ENCODE data around the gene TBC1D2B. TPM values are rescaled to one million over a fixed set of nuclear protein-coding genes. Genes with fewer than 3 reads are reported as not detected.

TBC1D2B gene
- polyA plus RNA-seq, 1 donor from 2014 or later, result 9.4 TPM

DNA sequence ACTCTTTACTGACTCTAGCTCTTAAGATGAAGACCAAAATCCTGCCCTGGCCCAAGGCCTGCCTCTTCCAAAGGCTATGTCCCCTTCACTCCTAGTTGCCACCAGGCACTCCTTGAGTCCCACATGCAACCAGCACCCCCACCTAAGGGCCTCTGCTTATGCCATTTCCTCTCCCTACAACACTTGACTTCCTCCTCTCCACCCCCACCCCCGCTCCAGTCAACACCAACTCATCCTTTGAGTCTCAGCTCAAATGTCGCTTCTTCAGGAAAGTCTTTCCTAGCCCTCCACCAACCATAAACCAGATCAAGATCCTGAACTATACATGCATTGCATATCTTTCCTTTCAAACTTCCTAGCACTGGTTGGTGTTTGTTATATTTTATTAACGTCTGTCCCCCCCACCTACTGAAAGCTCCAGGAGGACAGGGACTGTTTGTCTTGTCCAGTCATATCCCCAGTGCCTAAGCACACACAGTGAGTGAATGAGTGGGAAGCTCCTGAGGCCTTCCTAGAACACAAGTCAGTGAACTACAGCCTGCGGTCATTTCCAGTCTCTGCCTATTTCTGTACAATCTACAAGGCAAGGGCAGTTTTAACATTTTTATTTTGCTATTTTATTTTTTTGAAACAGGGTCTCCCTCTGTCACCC lies 7.3 kb downstream of the TBC1D2B start:
- H3K4me3 ChIP-seq (ENCODE audit: low read length), result no peak overlapping the region
- no peaks in the 10 kb centered on the region for H3K27me3 ChIP-seq (ENCODE audit: insufficient read depth, low read depth, low read length)
- no peaks in the 10 kb centered on the region for H3K79me2 ChIP-seq (replicated peaks; ENCODE audit: insufficient read depth, low read length)
- H3K9me2 ChIP-seq (ENCODE audit: insufficient read depth, low read length), result no peaks in the 10 kb centered on the region
- no peaks in the 10 kb centered on the region for H4K20me1 ChIP-seq (ENCODE audit: insufficient read depth)
- H3K4me2 ChIP-seq (ENCODE audit: low read length), result no peak overlapping the region
- TF ChIP-seq EZH2 (IDR thresholded peaks at IDR 0.05; ENCODE audit: borderline replicate concordance, insufficient read depth, low read length, poor library complexity, severe bottlenecking) (no peak), SMC3 (conservative IDR thresholded peaks at IDR 0.05; ENCODE audit: poor library complexity) (no peak), RAD21 (conservative IDR thresholded peaks at IDR 0.05) (no peak), TAF1 (IDR thresholded peaks at IDR 0.05; ENCODE audit: low read depth) (no peak), POLR2AphosphoS5 (IDR thresholded peaks at IDR 0.05) (no peak), MXI1 (conservative IDR thresholded peaks at IDR 0.05; ENCODE audit: poor library complexity, severe bottlenecking) (no peak), EP300 (conservative IDR thresholded peaks at IDR 0.05; ENCODE audit: poor library complexity, severe bottlenecking) (no peak)
- TF ChIP-seq, protein P1, sequence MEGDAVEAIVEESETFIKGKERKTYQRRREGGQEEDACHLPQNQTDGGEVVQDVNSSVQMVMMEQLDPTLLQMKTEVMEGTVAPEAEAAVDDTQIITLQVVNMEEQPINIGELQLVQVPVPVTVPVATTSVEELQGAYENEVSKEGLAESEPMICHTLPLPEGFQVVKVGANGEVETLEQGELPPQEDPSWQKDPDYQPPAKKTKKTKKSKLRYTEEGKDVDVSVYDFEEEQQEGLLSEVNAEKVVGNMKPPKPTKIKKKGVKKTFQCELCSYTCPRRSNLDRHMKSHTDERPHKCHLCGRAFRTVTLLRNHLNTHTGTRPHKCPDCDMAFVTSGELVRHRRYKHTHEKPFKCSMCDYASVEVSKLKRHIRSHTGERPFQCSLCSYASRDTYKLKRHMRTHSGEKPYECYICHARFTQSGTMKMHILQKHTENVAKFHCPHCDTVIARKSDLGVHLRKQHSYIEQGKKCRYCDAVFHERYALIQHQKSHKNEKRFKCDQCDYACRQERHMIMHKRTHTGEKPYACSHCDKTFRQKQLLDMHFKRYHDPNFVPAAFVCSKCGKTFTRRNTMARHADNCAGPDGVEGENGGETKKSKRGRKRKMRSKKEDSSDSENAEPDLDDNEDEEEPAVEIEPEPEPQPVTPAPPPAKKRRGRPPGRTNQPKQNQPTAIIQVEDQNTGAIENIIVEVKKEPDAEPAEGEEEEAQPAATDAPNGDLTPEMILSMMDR (IDR thresholded peaks at IDR 0.05; ENCODE audit: poor library complexity, severe bottlenecking), result no peak
- TF ChIP-seq, protein P2, sequence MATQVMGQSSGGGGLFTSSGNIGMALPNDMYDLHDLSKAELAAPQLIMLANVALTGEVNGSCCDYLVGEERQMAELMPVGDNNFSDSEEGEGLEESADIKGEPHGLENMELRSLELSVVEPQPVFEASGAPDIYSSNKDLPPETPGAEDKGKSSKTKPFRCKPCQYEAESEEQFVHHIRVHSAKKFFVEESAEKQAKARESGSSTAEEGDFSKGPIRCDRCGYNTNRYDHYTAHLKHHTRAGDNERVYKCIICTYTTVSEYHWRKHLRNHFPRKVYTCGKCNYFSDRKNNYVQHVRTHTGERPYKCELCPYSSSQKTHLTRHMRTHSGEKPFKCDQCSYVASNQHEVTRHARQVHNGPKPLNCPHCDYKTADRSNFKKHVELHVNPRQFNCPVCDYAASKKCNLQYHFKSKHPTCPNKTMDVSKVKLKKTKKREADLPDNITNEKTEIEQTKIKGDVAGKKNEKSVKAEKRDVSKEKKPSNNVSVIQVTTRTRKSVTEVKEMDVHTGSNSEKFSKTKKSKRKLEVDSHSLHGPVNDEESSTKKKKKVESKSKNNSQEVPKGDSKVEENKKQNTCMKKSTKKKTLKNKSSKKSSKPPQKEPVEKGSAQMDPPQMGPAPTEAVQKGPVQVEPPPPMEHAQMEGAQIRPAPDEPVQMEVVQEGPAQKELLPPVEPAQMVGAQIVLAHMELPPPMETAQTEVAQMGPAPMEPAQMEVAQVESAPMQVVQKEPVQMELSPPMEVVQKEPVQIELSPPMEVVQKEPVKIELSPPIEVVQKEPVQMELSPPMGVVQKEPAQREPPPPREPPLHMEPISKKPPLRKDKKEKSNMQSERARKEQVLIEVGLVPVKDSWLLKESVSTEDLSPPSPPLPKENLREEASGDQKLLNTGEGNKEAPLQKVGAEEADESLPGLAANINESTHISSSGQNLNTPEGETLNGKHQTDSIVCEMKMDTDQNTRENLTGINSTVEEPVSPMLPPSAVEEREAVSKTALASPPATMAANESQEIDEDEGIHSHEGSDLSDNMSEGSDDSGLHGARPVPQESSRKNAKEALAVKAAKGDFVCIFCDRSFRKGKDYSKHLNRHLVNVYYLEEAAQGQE (IDR thresholded peaks at IDR 0.05; ENCODE audit: borderline replicate concordance), result no peak
- no peak overlapping the region for H3K27ac ChIP-seq (ENCODE audit: low read length)
- H3K9me3 ChIP-seq (ENCODE audit: low read length), result no peaks in the 10 kb centered on the region
- no peak overlapping the region for H3K9ac ChIP-seq (ENCODE audit: low read length)
- no peaks in the 10 kb centered on the region for H3F3A ChIP-seq (ENCODE audit: insufficient read depth, low read length, poor library complexity, severe bottlenecking)
- H2AFZ ChIP-seq (ENCODE audit: low read depth, low read length), result no peak overlapping the region
- no peaks in the 10 kb centered on the region for H3K36me3 ChIP-seq (ENCODE audit: insufficient read depth, low read length)

DNA sequence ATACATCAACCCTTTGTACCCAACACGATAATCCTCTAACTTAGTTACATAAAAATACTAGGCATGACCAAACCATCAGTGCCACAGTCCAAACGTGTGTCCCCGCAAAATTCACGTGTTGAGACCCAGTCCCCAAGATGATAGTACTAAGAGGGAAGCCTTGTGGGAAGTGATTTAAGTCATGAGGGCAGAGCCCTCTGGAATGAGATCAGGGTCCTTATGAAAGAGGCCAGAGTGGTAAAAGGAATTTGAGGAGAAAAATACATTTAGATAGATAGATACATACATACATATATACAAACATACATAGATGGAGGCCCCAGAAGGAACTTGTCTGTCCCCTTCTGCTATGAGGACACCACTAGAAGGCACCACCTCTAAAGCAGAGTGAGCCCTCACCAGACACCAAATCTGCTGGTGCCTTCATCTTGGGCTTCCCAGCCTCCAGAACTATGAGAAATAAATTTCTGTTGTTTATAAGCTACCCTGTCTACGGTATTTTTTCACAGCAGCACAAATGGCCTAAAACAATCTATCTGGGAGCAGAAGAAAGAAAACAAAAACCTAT lies 8.0 kb downstream of the TBC1D2B start:
- no peak for TF ChIP-seq EP300 (conservative IDR thresholded peaks at IDR 0.05; ENCODE audit: poor library complexity, severe bottlenecking)
- no peak for TF ChIP-seq EZH2 (IDR thresholded peaks at IDR 0.05; ENCODE audit: borderline replicate concordance, insufficient read depth, low read length, poor library complexity, severe bottlenecking)
- TF ChIP-seq, protein P2 (IDR thresholded peaks at IDR 0.05; ENCODE audit: borderline replicate concordance), result no peak
- TF ChIP-seq MXI1 (conservative IDR thresholded peaks at IDR 0.05; ENCODE audit: poor library complexity, severe bottlenecking), result no peak
- TF ChIP-seq POLR2AphosphoS5 (IDR thresholded peaks at IDR 0.05), result no peak
- TF ChIP-seq RAD21 (conservative IDR thresholded peaks at IDR 0.05), result no peak
- TF ChIP-seq TAF1 (IDR thresholded peaks at IDR 0.05; ENCODE audit: low read depth), result no peak
- TF ChIP-seq SMC3 (conservative IDR thresholded peaks at IDR 0.05; ENCODE audit: poor library complexity), result no peak
- TF ChIP-seq, protein P1 (IDR thresholded peaks at IDR 0.05; ENCODE audit: poor library complexity, severe bottlenecking), result no peak
- no peak overlapping the region for H3K4me2 ChIP-seq (ENCODE audit: low read length)
- no peaks in the 10 kb centered on the region for H3K9me2 ChIP-seq (ENCODE audit: insufficient read depth, low read length)
- H3K27me3 ChIP-seq (ENCODE audit: insufficient read depth, low read depth, low read length), result no peaks in the 10 kb centered on the region
- no peaks in the 10 kb centered on the region for H3K36me3 ChIP-seq (ENCODE audit: insufficient read depth, low read length)
- H3K4me3 ChIP-seq (ENCODE audit: low read length), result no peak overlapping the region
- H3K9me3 ChIP-seq (ENCODE audit: low read length), result no peaks in the 10 kb centered on the region
- H3F3A ChIP-seq (ENCODE audit: insufficient read depth, low read length, poor library complexity, severe bottlenecking), result no peaks in the 10 kb centered on the region
- H3K27ac ChIP-seq (ENCODE audit: low read length), result no peak overlapping the region
- H3K9ac ChIP-seq (ENCODE audit: low read length), result no peak overlapping the region
- H4K20me1 ChIP-seq (ENCODE audit: insufficient read depth), result no peaks in the 10 kb centered on the region
- no peaks in the 10 kb centered on the region for H3K79me2 ChIP-seq (replicated peaks; ENCODE audit: insufficient read depth, low read length)
- no peak overlapping the region for H2AFZ ChIP-seq (ENCODE audit: low read depth, low read length)

All from neural cell (in vitro differentiated cells).